PC-3 (cell line): ENCODE measurements around the gene CAMTA1. TPM values are rescaled to one million over a fixed set of nuclear protein-coding genes. Genes with fewer than 3 reads are reported as not detected.

ENCODE experiments used
- ATAC-seq: fragments of 200-7000 bp; cut with Tn5 transposase; 2 replicates; pipeline ENCODE4 v1.9.1; 2020; ENCODE audit warnings: mild to moderate bottlenecking, moderate library complexity
- BruUV-seq: library from RNA; stranded (reverse); fragments of 400-500 nt; replicated peaks from 2 replicates; lab custom pipeline; 2021; lab: Mats Ljungman, UMichigan
- CTCF ChIA-PET: fragments of 300-600 bp; sonication (Branson Sonifier 250); formaldehyde crosslinking; loops from one replicate; lab custom pipeline; 2022; ENCODE audit warnings: antibody characterized with exemption; lab: Charles Lee
- POLR2A ChIA-PET: fragments of 300-600 bp; sonication (Branson Sonifier 250); formaldehyde crosslinking; loops from one replicate; lab custom pipeline; 2022; ENCODE audit warnings: antibody characterized with exemption; ENCODE audit not compliant: unreplicated experiment; lab: Charles Lee
- DNase-seq: peaks from one replicate; pipeline ENCODE4 v3.0.0-alpha.2; 2015
- H2AFZ ChIP-seq: fragments of 300-600 bp; sonication (generic); 2 replicates; pipeline ENCODE4 v1.6.0; 2016; ENCODE audit warnings: antibody characterized with exemption, low read length
- H3F3A ChIP-seq: fragments of 300-600 bp; sonication (generic); one replicate; pipeline ENCODE4 v1.6.0; 2017; ENCODE audit warnings: antibody characterized with exemption, low read length, control low read depth, mild to moderate bottlenecking; ENCODE audit not compliant: unreplicated experiment
- H3K27ac ChIP-seq: fragments of 300-600 bp; sonication (generic); 2 replicates; pipeline ENCODE4 v1.5.1; 2016; ENCODE audit warnings: mild to moderate bottlenecking, low read length
- H3K27me3 ChIP-seq: fragments of 300-600 bp; sonication (generic); 2 replicates; pipeline ENCODE4 v1.6.1; 2016; ENCODE audit warnings: low read length, mixed read lengths
- H3K36me3 ChIP-seq: fragments of 300-600 bp; sonication (generic); 2 replicates; pipeline ENCODE4 v1.6.1; 2016; ENCODE audit warnings: low read depth, mixed run types, low read length, mixed read lengths
- H3K4me1 ChIP-seq: fragments of 300-600 bp; sonication (generic); 2 replicates; pipeline ENCODE4 v1.5.1; 2016; ENCODE audit warnings: low read length; ENCODE audit not compliant: insufficient read depth
- H3K4me2 ChIP-seq: fragments of 300-600 bp; sonication (generic); 2 replicates; pipeline ENCODE4 v1.6.0; 2016; ENCODE audit warnings: low read length
- H3K4me3 ChIP-seq: fragments of 300-600 bp; sonication (generic); 2 replicates; pipeline ENCODE4 v1.5.1; 2016; ENCODE audit warnings: mild to moderate bottlenecking, low read length, mixed read lengths
- H3K79me2 ChIP-seq: fragments of 300-600 bp; sonication (generic); 2 replicates; pipeline ENCODE4 v1.6.1; 2017; ENCODE audit warnings: low read length, mixed read lengths
- H3K9ac ChIP-seq: fragments of 300-600 bp; sonication (generic); 2 replicates; pipeline ENCODE4 v1.6.0; 2016; ENCODE audit warnings: mild to moderate bottlenecking, low read length
- H3K9me2 ChIP-seq: fragments of 300-600 bp; sonication (generic); replicated peaks from 2 replicates; pipeline ENCODE4 v1.6.1; 2016; ENCODE audit warnings: mixed run types, low read length, mixed read lengths
- H3K9me3 ChIP-seq: fragments of 300-600 bp; sonication (generic); 2 replicates; pipeline ENCODE4 v1.6.1; 2016; ENCODE audit warnings: low read length, mixed read lengths
- H4K20me1 ChIP-seq: fragments of 300-600 bp; sonication (generic); 2 replicates; pipeline ENCODE4 v1.6.1; 2016; ENCODE audit warnings: low read length, mixed read lengths
- CTCF ChIP-seq: fragments of 300-600 bp; sonication (generic); conservative IDR thresholded peaks from 2 replicates; pipeline ENCODE4 v1.5.1; 2017; ENCODE audit warnings: antibody characterized with exemption, low read depth, mild to moderate bottlenecking, low read length
- EZH2 ChIP-seq: fragments of 300-600 bp; sonication (generic); IDR thresholded peaks from one replicate; pipeline ENCODE4 v1.6.1; 2017; ENCODE audit warnings: antibody characterized with exemption, mild to moderate bottlenecking, low read length; ENCODE audit not compliant: unreplicated experiment
- EZH2phosphoT487 ChIP-seq: fragments of 300-600 bp; sonication (generic); IDR thresholded peaks from 2 replicates; pipeline ENCODE4 v1.6.1; 2018; ENCODE audit warnings: mild to moderate bottlenecking, antibody characterized with exemption, low read length, borderline replicate concordance
- intact Hi-C: fragments of 100-400 bp; cut with micrococcal nuclease; formaldehyde crosslinking; loops from 2 replicates; pipeline ENCODE4 v1.9.0; 2023
- total RNA-seq: library from RNA; depleted of rRNA; stranded (reverse); fragments of >200 nt; gene quantifications from 2 replicates; pipeline ENCODE4 v1.2.3, GENCODE V29; 2014

The CAMTA1 gene
- total RNA-seq, 1 experiment from 2014 or later = 40.8 TPM

- H3K9me2 ChIP-seq = no peaks in the 10 kb centered on the region
- CTCF ChIA-PET = interaction anchor here (0.5 kb wide), 1 partner anchor 27 kb away, joined by 3 read pairs; no protein-coding TSS in a partner anchor
- H3K27ac ChIP-seq = no peak overlapping the region
- POLR2A ChIA-PET = no interaction called here
- ATAC-seq = no peak
- H3K4me3 ChIP-seq = no peak overlapping the region
- H3K4me1 ChIP-seq = no peaks in the 10 kb centered on the region
- TF ChIP-seq EZH2phosphoT487 = no peak
- no peak for TF ChIP-seq EZH2
- TF ChIP-seq CTCF = no peak
- H3K9me3 ChIP-seq = no peaks in the 10 kb centered on the region
- no peak overlapping the region for H2AFZ ChIP-seq
- no TSS peak for BruUV-seq
- H3K36me3 ChIP-seq = no peaks in the 10 kb centered on the region
- H3K4me2 ChIP-seq = no peak overlapping the region
- H3F3A ChIP-seq = no peaks in the 10 kb centered on the region
- H3K79me2 ChIP-seq = no peaks in the 10 kb centered on the region
- H3K27me3 ChIP-seq = peaks cover 40% of the 10 kb centered on the region
- no peaks in the 10 kb centered on the region for H4K20me1 ChIP-seq
- no peak overlapping the region for H3K9ac ChIP-seq
- DNase-seq = no peak
- intact Hi-C loops = no loop called here
These were observed 936.9 kb downstream of the CAMTA1 start for GRCh38 chr1:7721940-7722669.

GRCh38 chr1:7722670-7723012 lies 937.4 kb downstream of the CAMTA1 start:
- Histone ChIP-seq H3K4me1 (no peaks in the 10 kb centered on the region), H3K9ac (no peak overlapping the region), H3K9me2 (no peaks in the 10 kb centered on the region), H3K79me2 (no peaks in the 10 kb centered on the region), H3K27ac (no peak overlapping the region), H2AFZ (no peak overlapping the region), H3K27me3 (peaks cover 40% of the 10 kb centered on the region), H3K4me3 (no peak overlapping the region), H3K36me3 (no peaks in the 10 kb centered on the region), H4K20me1 (no peaks in the 10 kb centered on the region), H3K9me3 (no peaks in the 10 kb centered on the region), H3K4me2 (no peak overlapping the region), H3F3A (no peaks in the 10 kb centered on the region)
- TF ChIP-seq CTCF (no peak), EZH2phosphoT487 (no peak), EZH2 (no peak)
- DNase-seq = no peak
- ATAC-seq = no peak
- intact Hi-C loops = no loop called here
- no TSS peak for BruUV-seq
- ChIA-PET CTCF (no interaction called here), POLR2A (no interaction called here)

- H3K9ac ChIP-seq = no peak overlapping the region
- H3K79me2 ChIP-seq = no peaks in the 10 kb centered on the region
- H3K27me3 ChIP-seq = peaks cover 35% of the 10 kb centered on the region
- H2AFZ ChIP-seq = no peak overlapping the region
- intact Hi-C loops = no loop called here
- TF ChIP-seq EZH2 (no peak), EZH2phosphoT487 (no peak), CTCF (no peak)
- no peaks in the 10 kb centered on the region for H3K9me3 ChIP-seq
- H3K4me1 ChIP-seq = no peaks in the 10 kb centered on the region
- H3K4me2 ChIP-seq = no peak overlapping the region
- no TSS peak for BruUV-seq
- no peaks in the 10 kb centered on the region for H3K36me3 ChIP-seq
- H3K4me3 ChIP-seq = no peak overlapping the region
- no peaks in the 10 kb centered on the region for H3F3A ChIP-seq
- no peaks in the 10 kb centered on the region for H4K20me1 ChIP-seq
- POLR2A ChIA-PET = no interaction called here
- CTCF ChIA-PET = no interaction called here
- H3K9me2 ChIP-seq = no peaks in the 10 kb centered on the region
- DNase-seq (no peak), ATAC-seq (no peak)
- no peak overlapping the region for H3K27ac ChIP-seq
These were observed 941.4 kb downstream of the CAMTA1 start for GRCh38 chr1:7726623-7727022.
